ENCODE results near the gene KRT15. TPM values are rescaled to one million over a fixed set of nuclear protein-coding genes. Genes with fewer than 3 reads are reported as not detected.

KRT15 gene
- polyA plus RNA-seq, 2 donors: 1,457 to 2,808 TPM

GRCh38 chr17:41489531-41489930 is 29.2 kb downstream of the KRT15 start, which contains the start of gene KRT36:
Gene KRT36, minus strand, starts transcription at chr17:41489910. Its CDS starts 46 bp downstream, at chr17:41489864.
- Histone ChIP-seq H3K4me3 (ENCODE audit: low read depth in 1 of 2, low read length in 2 of 2) (no peak within 1 kb of the TSS), H3K27me3 (ENCODE audit: control insufficient read depth in 1 of 2, insufficient read depth in 2 of 2, low read length in 2 of 2) (no peaks in the 10 kb centered on the region), H3K4me1 (ENCODE audit: control insufficient read depth in 2 of 2, insufficient read depth in 2 of 2, low read length in 1 of 2) (peaks cover 0 to 3% of the 10 kb centered on the region in 2 donors), H3K36me3 (ENCODE audit: control insufficient read depth in 2 of 2, insufficient read depth in 2 of 2, low read length in 1 of 2) (no peaks in the 10 kb centered on the region), H3K27ac (ENCODE audit: low read depth in 2 of 2, low read length in 1 of 2) (no peak within 1 kb of the TSS), H3K9me3 (ENCODE audit: control insufficient read depth in 2 of 2, insufficient read depth in 1 of 2, low read depth in 1 of 2, low read length in 1 of 2) (no peaks in the 10 kb centered on the region)
- 94% methylated on average over 12 of the region's 12 CpGs for WGBS, 2 donors

- 75 to 76% methylated on average over 29 of the region's 29 CpGs for WGBS, 2 donors
- H3K27me3 ChIP-seq (ENCODE audit: control insufficient read depth in 1 of 2, insufficient read depth in 2 of 2, low read length in 2 of 2): no peaks in the 10 kb centered on the region
These were observed 31.7 kb downstream of the KRT15 start for GRCh38 chr17:41486809-41487530.

GRCh38 chr17:41486316-41486715 is 32.4 kb downstream of the KRT15 start:
- Histone ChIP-seq H3K9me3 (ENCODE audit: control insufficient read depth in 2 of 2, insufficient read depth in 1 of 2, low read depth in 1 of 2, low read length in 1 of 2) (no peaks in the 10 kb centered on the region), H3K4me1 (ENCODE audit: control insufficient read depth in 2 of 2, insufficient read depth in 2 of 2, low read length in 1 of 2) (no peaks in the 10 kb centered on the region), H3K4me3 (ENCODE audit: low read depth in 1 of 2, low read length in 2 of 2) (no peak overlapping the region), H3K36me3 (ENCODE audit: control insufficient read depth in 2 of 2, insufficient read depth in 2 of 2, low read length in 1 of 2) (no peaks in the 10 kb centered on the region), H3K27ac (ENCODE audit: low read depth in 2 of 2, low read length in 1 of 2) (no peak overlapping the region), H3K27me3 (ENCODE audit: control insufficient read depth in 1 of 2, insufficient read depth in 2 of 2, low read length in 2 of 2) (no peaks in the 10 kb centered on the region)
- 93 to 95% methylated on average over 13 of the region's 13 CpGs for WGBS, 2 donors

More at GRCh38 chr17:41486809-41487530, 31.7 kb downstream of the KRT15 start:
- no peaks in the 10 kb centered on the region for H3K9me3 ChIP-seq (ENCODE audit: control insufficient read depth in 2 of 2, insufficient read depth in 1 of 2, low read depth in 1 of 2, low read length in 1 of 2)
- no peak overlapping the region for H3K4me3 ChIP-seq (ENCODE audit: low read depth in 1 of 2, low read length in 2 of 2)
- H3K27ac ChIP-seq (ENCODE audit: low read depth in 2 of 2, low read length in 1 of 2): no peak overlapping the region
- H3K36me3 ChIP-seq (ENCODE audit: control insufficient read depth in 2 of 2, insufficient read depth in 2 of 2, low read length in 1 of 2): no peaks in the 10 kb centered on the region
- H3K4me1 ChIP-seq (ENCODE audit: control insufficient read depth in 2 of 2, insufficient read depth in 2 of 2, low read length in 1 of 2): no peaks in the 10 kb centered on the region

- no peak overlapping the region for H3K4me3 ChIP-seq (ENCODE audit: low read depth in 1 of 2, low read length in 2 of 2)
- 84 to 85% methylated on average over 8 of the region's 8 CpGs for WGBS, 2 donors
- no peak overlapping the region for H3K27ac ChIP-seq (ENCODE audit: low read depth in 2 of 2, low read length in 1 of 2)
- H3K36me3 ChIP-seq (ENCODE audit: control insufficient read depth in 2 of 2, insufficient read depth in 2 of 2, low read length in 1 of 2): no peaks in the 10 kb centered on the region
- no peaks in the 10 kb centered on the region for H3K27me3 ChIP-seq (ENCODE audit: control insufficient read depth in 1 of 2, insufficient read depth in 2 of 2, low read length in 2 of 2)
- no peaks in the 10 kb centered on the region for H3K9me3 ChIP-seq (ENCODE audit: control insufficient read depth in 2 of 2, insufficient read depth in 1 of 2, low read depth in 1 of 2, low read length in 1 of 2)
- H3K4me1 ChIP-seq (ENCODE audit: control insufficient read depth in 2 of 2, insufficient read depth in 2 of 2, low read length in 1 of 2): no peaks in the 10 kb centered on the region
These were observed 33.5 kb downstream of the KRT15 start for GRCh38 chr17:41484920-41485904.

GRCh38 chr17:41483991-41484826 is 34.5 kb downstream of the KRT15 start:
- H3K27me3 ChIP-seq (ENCODE audit: control insufficient read depth in 1 of 2, insufficient read depth in 2 of 2, low read length in 2 of 2): no peaks in the 10 kb centered on the region
- no peak overlapping the region for H3K4me3 ChIP-seq (ENCODE audit: low read depth in 1 of 2, low read length in 2 of 2)
- H3K27ac ChIP-seq (ENCODE audit: low read depth in 2 of 2, low read length in 1 of 2): no peak overlapping the region
- 72% methylated on average over 7 of the region's 7 CpGs for WGBS, 2 donors
- no peaks in the 10 kb centered on the region for H3K9me3 ChIP-seq (ENCODE audit: control insufficient read depth in 2 of 2, insufficient read depth in 1 of 2, low read depth in 1 of 2, low read length in 1 of 2)
- H3K36me3 ChIP-seq (ENCODE audit: control insufficient read depth in 2 of 2, insufficient read depth in 2 of 2, low read length in 1 of 2): no peaks in the 10 kb centered on the region
- H3K4me1 ChIP-seq (ENCODE audit: control insufficient read depth in 2 of 2, insufficient read depth in 2 of 2, low read length in 1 of 2): no peaks in the 10 kb centered on the region

GRCh38 chr17:41483531-41483930 is 35.2 kb downstream of the KRT15 start:
- Histone ChIP-seq H3K36me3 (ENCODE audit: control insufficient read depth in 2 of 2, insufficient read depth in 2 of 2, low read length in 1 of 2) (no peaks in the 10 kb centered on the region), H3K27me3 (ENCODE audit: control insufficient read depth in 1 of 2, insufficient read depth in 2 of 2, low read length in 2 of 2) (no peaks in the 10 kb centered on the region), H3K27ac (ENCODE audit: low read depth in 2 of 2, low read length in 1 of 2) (no peak overlapping the region), H3K4me3 (ENCODE audit: low read depth in 1 of 2, low read length in 2 of 2) (no peak overlapping the region), H3K4me1 (ENCODE audit: control insufficient read depth in 2 of 2, insufficient read depth in 2 of 2, low read length in 1 of 2) (no peaks in the 10 kb centered on the region), H3K9me3 (ENCODE audit: control insufficient read depth in 2 of 2, insufficient read depth in 1 of 2, low read depth in 1 of 2, low read length in 1 of 2) (no peaks in the 10 kb centered on the region)
- 69 to 86% methylated on average over 9 of the region's 9 CpGs for WGBS, 2 donors

- WGBS, 2 donors: 93 to 98% methylated on average over 2 of the region's 2 CpGs
- no peak within 1 kb of the TSS for H3K27ac ChIP-seq (ENCODE audit: low read depth in 2 of 2, low read length in 1 of 2)
- no peaks in the 10 kb centered on the region for H3K4me1 ChIP-seq (ENCODE audit: control insufficient read depth in 2 of 2, insufficient read depth in 2 of 2, low read length in 1 of 2)
- no peaks in the 10 kb centered on the region for H3K36me3 ChIP-seq (ENCODE audit: control insufficient read depth in 2 of 2, insufficient read depth in 2 of 2, low read length in 1 of 2)
- H3K27me3 ChIP-seq (ENCODE audit: control insufficient read depth in 1 of 2, insufficient read depth in 2 of 2, low read length in 2 of 2): no peaks in the 10 kb centered on the region
- H3K9me3 ChIP-seq (ENCODE audit: control insufficient read depth in 2 of 2, insufficient read depth in 1 of 2, low read depth in 1 of 2, low read length in 1 of 2): no peaks in the 10 kb centered on the region
- no peak within 1 kb of the TSS for H3K4me3 ChIP-seq (ENCODE audit: low read depth in 1 of 2, low read length in 2 of 2)
These were observed 37.7 kb downstream of the KRT15 start, which contains the start of gene KRT35 for GRCh38 chr17:41481036-41481435. Gene KRT35, minus strand, starts transcription at chr17:41481151. Its CDS starts 54 bp downstream, at chr17:41481097.

- Histone ChIP-seq H3K4me3 (ENCODE audit: low read depth in 1 of 2, low read length in 2 of 2) (no peak overlapping the region), H3K4me1 (ENCODE audit: control insufficient read depth in 2 of 2, insufficient read depth in 2 of 2, low read length in 1 of 2) (no peaks in the 10 kb centered on the region), H3K27me3 (ENCODE audit: control insufficient read depth in 1 of 2, insufficient read depth in 2 of 2, low read length in 2 of 2) (no peaks in the 10 kb centered on the region), H3K27ac (ENCODE audit: low read depth in 2 of 2, low read length in 1 of 2) (no peak overlapping the region), H3K36me3 (ENCODE audit: control insufficient read depth in 2 of 2, insufficient read depth in 2 of 2, low read length in 1 of 2) (no peaks in the 10 kb centered on the region), H3K9me3 (ENCODE audit: control insufficient read depth in 2 of 2, insufficient read depth in 1 of 2, low read depth in 1 of 2, low read length in 1 of 2) (no peaks in the 10 kb centered on the region)
- WGBS, 2 donors: 95 to 96% methylated on average over 10 of the region's 10 CpGs
These were observed 38.1 kb downstream of the KRT15 start for GRCh38 chr17:41480581-41480980.

GRCh38 chr17:41480136-41480535 is 38.6 kb downstream of the KRT15 start:
- no peak overlapping the region for H3K27ac ChIP-seq (ENCODE audit: low read depth in 2 of 2, low read length in 1 of 2)

More at GRCh38 chr17:41480136-41480535, 38.6 kb downstream of the KRT15 start:
- Histone ChIP-seq H3K36me3 (ENCODE audit: control insufficient read depth in 2 of 2, insufficient read depth in 2 of 2, low read length in 1 of 2) (no peaks in the 10 kb centered on the region), H3K4me3 (ENCODE audit: low read depth in 1 of 2, low read length in 2 of 2) (no peak overlapping the region), H3K27me3 (ENCODE audit: control insufficient read depth in 1 of 2, insufficient read depth in 2 of 2, low read length in 2 of 2) (no peaks in the 10 kb centered on the region), H3K9me3 (ENCODE audit: control insufficient read depth in 2 of 2, insufficient read depth in 1 of 2, low read depth in 1 of 2, low read length in 1 of 2) (no peaks in the 10 kb centered on the region), H3K4me1 (ENCODE audit: control insufficient read depth in 2 of 2, insufficient read depth in 2 of 2, low read length in 1 of 2) (no peaks in the 10 kb centered on the region)
- 57 to 63% methylated on average over 2 of the region's 2 CpGs for WGBS, 2 donors

Data from esophagus (tissue), 2 donors.